Urinary bladder (tissue), 4 donors: Measurements from ENCODE around the gene LRRC37A2. TPM values are rescaled to one million over a fixed set of nuclear protein-coding genes. Genes with fewer than 3 reads are reported as not detected.
"Not testable (repeated sequence)": the region's sequence is repeated elsewhere in the genome, so short reads cannot be mapped to it uniquely, and the experiment has no call there.

Experiments
- DNase-seq: peaks from one replicate; pipeline ENCODE4 v3.0.0-alpha.2; 2015; ENCODE audit errors: extremely low spot score
- H3K27ac ChIP-seq: one replicate; pipeline ENCODE4 v1.5.1; 2013; ENCODE audit warnings: low read depth, mild to moderate bottlenecking, moderate library complexity
- H3K36me3 ChIP-seq: one replicate; pipeline ENCODE4 v1.6.1; 2013; ENCODE audit warnings: mild to moderate bottlenecking, moderate library complexity; ENCODE audit not compliant: insufficient read depth
- H3K4me1 ChIP-seq: one replicate; pipeline ENCODE4 v1.6.1; 2013; ENCODE audit warnings: mild to moderate bottlenecking, moderate library complexity; ENCODE audit not compliant: insufficient read depth
- H3K4me3 ChIP-seq: one replicate; pipeline ENCODE4 v1.5.1; 2013; ENCODE audit warnings: low read depth, low read length
- WGBS: extraction: QIAGEN DNeasy Blood & Tissue Kit; methylation state at CpG from one replicate; pipeline ENCODE4 v1.1.7; 2013; 5-methylcytosine and 5-hydroxymethylcytosine counted together
- polyA plus RNA-seq: library from polyadenylated mRNA; stranded (reverse); fragments of 200-250 nt; gene quantifications from one replicate; pipeline ENCODE4 v1.2.3, GENCODE V29; 2013
- total RNA-seq: library from RNA; depleted of rRNA; stranded (reverse); fragments of >200 nt; gene quantifications from one replicate; pipeline ENCODE4 v1.2.3, GENCODE V29; 2014
- donor health status: healthy with polysubstance abuse.
- donor health status: healthy.

The LRRC37A2 gene
- total RNA-seq, result 10.8 TPM
- polyA plus RNA-seq, result 3.1 TPM

DNA sequence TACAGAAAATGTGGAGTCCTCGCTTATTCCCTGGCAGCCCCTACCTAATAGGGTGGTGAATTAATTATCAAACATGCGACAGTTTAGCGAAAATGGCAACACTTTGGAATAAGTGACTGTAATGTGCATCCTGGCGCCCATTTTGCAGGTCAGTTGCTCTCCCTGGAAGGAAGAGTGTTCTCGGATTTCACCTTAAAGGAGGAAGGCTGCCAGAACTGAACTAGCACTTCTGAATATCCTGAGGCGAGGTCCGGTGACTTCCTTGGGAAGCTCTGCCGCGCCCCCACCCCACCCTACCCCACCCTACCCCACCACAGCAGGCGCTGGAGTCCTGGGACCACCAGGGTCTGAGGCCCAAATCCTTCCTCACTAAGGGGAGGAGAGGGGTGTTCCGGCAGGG, at the start of gene LRRC37A2:
Gene LRRC37A2 (plus strand): TSS at position 301 of the 400 bp plus-strand sequence. CDS start 245 bp downstream, outside the sequence.
- H3K36me3 ChIP-seq, H3K4me1 ChIP-seq, H3K4me3 ChIP-seq, H3K27ac ChIP-seq, DNase-seq: not testable (repeated sequence)
- WGBS, result 98% methylated on average over 3 of the region's 11 CpGs

- H3K4me1 ChIP-seq, H3K4me3 ChIP-seq, DNase-seq, H3K27ac ChIP-seq, H3K36me3 ChIP-seq: not testable (repeated sequence)
- WGBS, result no CpG with 5 or more reads among the region's 5 CpGs
Observed at GRCh38 chr17:46467618-46468017, 44.6 kb upstream of the LRRC37A2 start.

- DNase-seq, H3K36me3 ChIP-seq, H3K27ac ChIP-seq, H3K4me1 ChIP-seq, H3K4me3 ChIP-seq: not testable (repeated sequence)
- WGBS, result 89% methylated on average over 1 of the region's 3 CpGs
Observed at GRCh38 chr17:46474489-46474888, 37.8 kb upstream of the LRRC37A2 start.

DNA sequence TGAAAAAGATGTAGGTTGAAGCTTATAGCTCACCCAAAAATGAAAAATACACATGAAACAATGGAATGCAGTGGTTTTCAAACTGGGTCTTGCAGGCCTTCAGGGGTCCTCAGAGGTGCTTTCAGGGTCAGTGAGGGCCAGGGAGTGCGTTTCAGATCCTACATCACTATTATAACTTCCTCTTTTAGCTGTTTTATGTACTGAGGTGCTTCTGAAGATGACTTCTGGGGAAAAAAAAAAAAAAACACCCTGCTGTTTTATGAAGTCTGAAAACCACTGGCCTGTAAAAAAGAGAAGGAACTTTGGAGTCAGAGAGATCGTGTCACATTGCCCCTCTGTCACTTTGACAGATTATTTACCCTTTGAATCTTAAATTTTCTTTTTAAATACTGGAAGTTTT, 36.7 kb upstream of the LRRC37A2 start:
- not testable (repeated sequence) for H3K27ac ChIP-seq

DNA sequence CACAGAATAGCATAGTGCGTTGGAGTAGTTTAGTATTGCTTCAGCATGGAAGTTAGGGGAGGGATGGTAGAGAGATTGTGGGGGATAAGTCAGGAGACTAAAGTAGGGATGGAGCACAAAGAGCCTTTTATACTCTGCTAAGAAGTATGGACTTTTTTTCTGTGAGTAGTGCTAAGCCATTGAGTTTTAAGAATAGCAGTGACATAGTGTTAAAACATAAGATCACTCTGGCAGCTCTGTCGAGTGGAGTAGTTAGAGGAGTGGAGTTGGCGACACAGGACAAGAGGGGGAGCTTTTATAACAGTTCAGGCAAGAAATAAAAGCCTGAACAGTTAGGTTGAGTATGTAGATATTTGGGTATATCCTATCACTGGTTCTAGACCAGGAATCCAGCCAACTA, 33.4 kb upstream of the LRRC37A2 start:
- no CpG with 5 or more reads among the region's 3 CpGs for WGBS
- not testable (repeated sequence) for H3K4me3 ChIP-seq, H3K4me1 ChIP-seq, DNase-seq, H3K36me3 ChIP-seq, H3K27ac ChIP-seq

More for the DNA sequence above, 36.7 kb upstream of the LRRC37A2 start:
- WGBS, result 83% methylated on average over 1 of the region's 2 CpGs
- H3K4me3 ChIP-seq, H3K36me3 ChIP-seq, H3K4me1 ChIP-seq, DNase-seq: not testable (repeated sequence)

DNA sequence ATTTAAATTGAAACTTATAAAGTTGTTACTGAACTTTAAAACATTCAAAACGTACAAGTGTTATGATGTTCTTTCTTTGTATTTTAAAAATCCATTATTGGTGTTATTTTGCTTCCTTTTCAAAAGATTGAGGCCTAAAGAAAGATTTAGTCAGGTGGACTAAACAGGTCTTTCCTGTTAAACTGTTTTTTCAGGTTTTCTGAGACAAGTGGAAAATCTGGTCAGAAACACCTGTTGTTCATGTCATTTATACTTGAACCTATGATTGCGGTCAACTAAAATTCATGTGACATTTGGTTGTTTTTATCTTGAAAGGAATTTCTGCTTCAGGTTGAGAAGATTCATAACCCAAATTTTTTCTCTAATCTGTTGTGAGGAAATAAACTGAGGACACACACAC, 31.0 kb upstream of the LRRC37A2 start:
- not testable (repeated sequence) for H3K4me1 ChIP-seq, DNase-seq, H3K36me3 ChIP-seq, H3K27ac ChIP-seq, H3K4me3 ChIP-seq
- no CpG with 5 or more reads among the region's 2 CpGs for WGBS

- DNase-seq, result not testable (repeated sequence)
- WGBS, result 93% methylated on average over 11 of the region's 16 CpGs
Observed at GRCh38 chr17:46492021-46492420, 20.2 kb upstream of the LRRC37A2 start.

GRCh38 chr17:46499437-46500139, 12.7 kb upstream of the LRRC37A2 start:
- not testable (repeated sequence) for H3K4me1 ChIP-seq, H3K27ac ChIP-seq, H3K36me3 ChIP-seq, H3K4me3 ChIP-seq, DNase-seq
- no CpG with 5 or more reads among the region's 6 CpGs for WGBS

More at GRCh38 chr17:46492021-46492420, 20.2 kb upstream of the LRRC37A2 start:
- H3K4me3 ChIP-seq, H3K36me3 ChIP-seq, H3K4me1 ChIP-seq, H3K27ac ChIP-seq: not testable (repeated sequence)

GRCh38 chr17:46505896-46506295, 6.4 kb upstream of the LRRC37A2 start:
- not testable (repeated sequence) for DNase-seq, H3K36me3 ChIP-seq, H3K4me3 ChIP-seq, H3K27ac ChIP-seq, H3K4me1 ChIP-seq
- WGBS, result 94% methylated on average over 6 of the region's 7 CpGs

- DNase-seq, H3K36me3 ChIP-seq, H3K4me1 ChIP-seq, H3K4me3 ChIP-seq, H3K27ac ChIP-seq: not testable (repeated sequence)
- 97% methylated on average over 22 of the region's 22 CpGs for WGBS
Observed at GRCh38 chr17:46534716-46535115, 22.4 kb downstream of the LRRC37A2 start.

GRCh38 chr17:46548607-46549006, 36.3 kb downstream of the LRRC37A2 start:
- not testable (repeated sequence) for DNase-seq, H3K36me3 ChIP-seq, H3K27ac ChIP-seq, H3K4me1 ChIP-seq, H3K4me3 ChIP-seq
- WGBS, result 96% methylated on average over 9 of the region's 10 CpGs

DNA sequence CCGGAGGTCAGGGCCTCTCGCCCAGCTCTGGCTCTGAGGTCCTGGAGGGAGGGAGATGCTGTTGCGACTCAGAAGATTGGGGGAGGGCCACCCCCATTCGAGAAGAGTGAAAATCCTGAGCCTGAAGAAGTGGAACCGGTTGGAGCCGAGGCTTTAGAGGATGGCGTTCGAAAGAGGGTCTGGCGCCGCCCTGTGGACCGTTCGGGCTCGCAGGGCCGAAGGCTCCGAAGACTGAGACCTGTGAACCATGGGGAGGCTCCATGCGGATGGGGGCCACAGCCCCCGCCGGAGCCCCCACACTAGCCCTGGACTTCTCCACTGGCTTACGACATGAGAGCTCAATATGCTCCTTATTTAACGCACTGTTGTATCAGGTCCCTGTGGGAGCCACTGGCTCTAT, 46.9 kb downstream of the LRRC37A2 start:
- not testable (repeated sequence) for DNase-seq, H3K4me3 ChIP-seq, H3K36me3 ChIP-seq, H3K27ac ChIP-seq, H3K4me1 ChIP-seq
- no CpG with 5 or more reads among the region's 20 CpGs for WGBS

- H3K27ac ChIP-seq, H3K4me1 ChIP-seq, H3K36me3 ChIP-seq, H3K4me3 ChIP-seq, DNase-seq: not testable (repeated sequence)
- no CpG with 5 or more reads among the region's 3 CpGs for whole genome bisulfite sequencing
Observed at GRCh38 chr17:46560048-46560447, 47.8 kb downstream of the LRRC37A2 start.

DNA sequence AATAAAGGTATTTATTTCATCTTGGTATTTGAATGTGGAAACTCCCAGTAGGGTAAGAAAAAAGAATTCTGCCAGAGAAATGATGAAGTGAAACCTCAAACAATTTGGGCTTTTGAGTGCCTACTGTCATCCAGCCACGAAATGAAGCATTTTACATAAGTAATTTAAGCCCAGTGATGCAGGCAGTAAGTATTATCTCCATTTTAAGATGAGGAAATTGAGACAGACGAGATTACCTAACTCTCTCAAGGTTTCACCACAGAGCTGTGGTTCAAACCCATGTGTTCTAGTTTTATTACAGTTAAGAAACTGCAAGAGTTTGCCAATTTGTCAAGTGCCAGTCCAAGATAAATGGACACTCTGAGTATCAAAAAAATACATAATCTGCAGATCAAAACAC, 54.0 kb downstream of the LRRC37A2 start:
- H3K36me3 ChIP-seq, H3K4me1 ChIP-seq, DNase-seq, H3K4me3 ChIP-seq, H3K27ac ChIP-seq: not testable (repeated sequence)
- no CpG with 5 or more reads among the region's 2 CpGs for WGBS
